AG10803 (cell line): ENCODE measurements around the gene CTNNA1.
"Not testable (repeated sequence)": the region's sequence is repeated elsewhere in the genome, so short reads cannot be mapped to it uniquely, and the experiment has no call there.

Experiments used
- DNase-seq: peaks from one replicate; pipeline ENCODE4 v3.0.0; 2010; ENCODE audit warnings: low read depth
- H3K4me3 ChIP-seq: 2 replicates; pipeline ENCODE4 v1.5.1; 2011; ENCODE audit warnings: mild to moderate bottlenecking, low read length, control low read depth
- TF ChIP-seq, protein P1 (sequence below): conservative IDR thresholded peaks from 2 replicates; pipeline ENCODE4 v1.5.1; 2011; ENCODE audit warnings: mild to moderate bottlenecking, low read length, control low read depth, inconsistent platforms

Gene CTNNA1

GRCh38 chr5:138725153-138725817 is 27.9 kb upstream of the CTNNA1 start:
- no peak overlapping the region for H3K4me3 ChIP-seq
- TF ChIP-seq, protein P1, sequence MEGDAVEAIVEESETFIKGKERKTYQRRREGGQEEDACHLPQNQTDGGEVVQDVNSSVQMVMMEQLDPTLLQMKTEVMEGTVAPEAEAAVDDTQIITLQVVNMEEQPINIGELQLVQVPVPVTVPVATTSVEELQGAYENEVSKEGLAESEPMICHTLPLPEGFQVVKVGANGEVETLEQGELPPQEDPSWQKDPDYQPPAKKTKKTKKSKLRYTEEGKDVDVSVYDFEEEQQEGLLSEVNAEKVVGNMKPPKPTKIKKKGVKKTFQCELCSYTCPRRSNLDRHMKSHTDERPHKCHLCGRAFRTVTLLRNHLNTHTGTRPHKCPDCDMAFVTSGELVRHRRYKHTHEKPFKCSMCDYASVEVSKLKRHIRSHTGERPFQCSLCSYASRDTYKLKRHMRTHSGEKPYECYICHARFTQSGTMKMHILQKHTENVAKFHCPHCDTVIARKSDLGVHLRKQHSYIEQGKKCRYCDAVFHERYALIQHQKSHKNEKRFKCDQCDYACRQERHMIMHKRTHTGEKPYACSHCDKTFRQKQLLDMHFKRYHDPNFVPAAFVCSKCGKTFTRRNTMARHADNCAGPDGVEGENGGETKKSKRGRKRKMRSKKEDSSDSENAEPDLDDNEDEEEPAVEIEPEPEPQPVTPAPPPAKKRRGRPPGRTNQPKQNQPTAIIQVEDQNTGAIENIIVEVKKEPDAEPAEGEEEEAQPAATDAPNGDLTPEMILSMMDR = peak; percentile 47
- peak; percentile 67 for DNase-seq

DNA sequence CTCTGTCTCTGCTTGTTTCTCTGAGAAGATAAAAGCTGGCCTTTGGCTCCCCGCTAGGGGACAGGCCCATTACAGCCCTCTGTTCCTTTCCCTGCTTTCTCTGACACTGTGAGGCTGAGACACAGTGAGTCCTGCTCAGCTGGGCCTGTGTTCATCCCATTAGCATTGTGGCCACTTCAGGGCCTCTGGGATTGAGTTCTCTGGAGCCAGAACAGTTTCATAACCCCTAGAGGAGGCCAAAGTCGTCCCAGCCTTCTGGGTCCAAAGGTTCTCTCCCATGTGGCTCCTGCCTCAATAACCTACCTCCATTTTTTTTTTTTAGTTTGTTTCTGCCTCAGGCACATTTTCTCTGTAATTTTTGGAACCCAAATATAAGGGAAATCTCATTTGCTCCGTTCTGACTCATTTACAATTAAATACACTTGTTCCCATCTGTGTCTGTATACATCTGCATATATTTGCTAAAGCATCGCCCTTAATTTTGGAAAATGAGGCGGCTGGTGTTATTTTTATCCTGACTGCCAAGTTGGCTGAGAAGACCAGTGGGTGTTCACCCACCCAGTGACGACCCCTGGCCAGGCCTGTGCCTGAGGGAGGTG is 27.3 kb upstream of the CTNNA1 start:
- H3K4me3 ChIP-seq = no peak overlapping the region
- TF ChIP-seq, protein P1 = no peak
- DNase-seq = peak; percentile 22

- no peak for DNase-seq
- TF ChIP-seq, protein P1 = no peak
- H3K4me3 ChIP-seq = no peak overlapping the region
Observed at GRCh38 chr5:138726848-138727247, 26.4 kb upstream of the CTNNA1 start.

- not testable (repeated sequence) for H3K4me3 ChIP-seq, DNase-seq
Observed at GRCh38 chr5:138730496-138730895, 22.7 kb upstream of the CTNNA1 start.

DNA sequence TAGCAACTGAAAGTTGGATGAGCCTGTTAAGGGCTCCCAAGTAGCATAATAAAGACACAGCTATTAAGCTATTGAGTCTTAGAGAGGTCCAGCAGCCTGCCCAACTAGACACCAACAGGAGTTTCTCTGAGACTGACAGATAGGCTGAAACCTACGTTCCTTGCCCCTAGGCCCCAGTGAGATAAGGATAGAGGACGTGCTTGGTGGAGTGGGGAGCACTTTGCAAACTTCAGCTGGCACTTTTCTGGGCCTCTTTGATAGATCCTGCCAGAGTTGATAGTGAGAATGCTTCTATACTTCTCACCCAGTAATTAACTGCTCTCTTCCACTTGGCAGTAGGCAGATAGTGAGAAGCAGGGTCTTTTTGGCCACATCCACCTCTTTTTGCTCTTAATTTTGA is 20.8 kb upstream of the CTNNA1 start:
- DNase-seq = no peak
- TF ChIP-seq, protein P1 = no peak
- H3K4me3 ChIP-seq = no peak overlapping the region

GRCh38 chr5:138732933-138733332 is 20.3 kb upstream of the CTNNA1 start:
- no peak for DNase-seq
- H3K4me3 ChIP-seq = no peak overlapping the region
- TF ChIP-seq, protein P1 = no peak

DNA sequence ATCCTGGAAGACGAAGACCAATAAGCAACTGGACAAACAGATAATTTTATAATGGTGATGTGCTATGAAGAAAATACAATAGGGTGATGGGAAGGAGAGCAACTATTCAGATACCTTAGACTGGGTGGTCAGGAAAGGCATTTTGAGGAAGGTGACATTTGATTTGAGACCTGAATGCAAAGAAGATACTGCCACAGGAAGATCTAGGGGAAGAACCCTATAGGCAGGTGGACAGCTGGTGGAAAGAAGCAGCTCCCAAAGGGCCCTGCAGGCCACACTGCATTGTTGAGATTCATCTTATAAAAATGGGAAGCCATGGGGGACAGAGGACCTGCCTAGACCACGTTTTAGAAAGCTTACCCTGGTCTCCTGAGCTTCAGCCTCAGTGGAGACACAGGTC is 19.7 kb upstream of the CTNNA1 start:
- TF ChIP-seq, protein P1 = no peak
- DNase-seq = no peak
- H3K4me3 ChIP-seq = no peak overlapping the region
